ENCODE results near the gene NIPSNAP2. TPM values are rescaled to one million over a fixed set of nuclear protein-coding genes. Genes with fewer than 3 reads are reported as not detected.
A peak's percentile ranks its signal among the peaks of the same experiment; 100 is the strongest.
"Not testable (repeated sequence)": the region's sequence is repeated elsewhere in the genome, so short reads cannot be mapped to it uniquely, and the experiment has no call there.

NIPSNAP2 gene
- total RNA-seq, 4 donors from 2014 or later, result 64.2 to 113 (median 97.3) TPM

GRCh38 chr7:56033671-56034432 is 69.5 kb downstream of the NIPSNAP2 start:
- Histone ChIP-seq H3K27me3 (no peaks in the 10 kb centered on the region), H3K27ac (peak overlapping the region in 2 of 4 donors; percentile 25 to 48), H3K36me3 (peaks cover 0 to 16% of the 10 kb centered on the region in 2 donors), H3K4me1 (peaks cover 0 to 8% (median 0%) of the 10 kb centered on the region in 3 donors), H3K9me3 (no peaks in the 10 kb centered on the region), H3K4me3 (peak overlapping the region; percentile 56 to 58)
- 1 to 7% methylated on average over 6 to 18 of the region's 27 CpGs for WGBS, 2 donors (ENCODE audit: low coverage in 1 of 2)
- no peak for TF ChIP-seq POLR2AphosphoS5 (IDR thresholded peaks at IDR 0.05)
- TF ChIP-seq EP300 (IDR thresholded peaks at IDR 0.05), result no peak
- TF ChIP-seq CTCF (IDR thresholded peaks at IDR 0.05), result peak in 2 of 4 experiments; percentile 29 to 49
- ATAC-seq, result peak; percentile 75

GRCh38 chr7:56040730-56041129 is 76.3 kb downstream of the NIPSNAP2 start:
- H3K36me3 ChIP-seq, result peaks cover 0 to 8% of the 10 kb centered on the region in 2 donors
- TF ChIP-seq POLR2A (IDR thresholded peaks at IDR 0.05) (no peak), CTCF (IDR thresholded peaks at IDR 0.05) (no peak), POLR2AphosphoS5 (IDR thresholded peaks at IDR 0.05) (no peak), EP300 (IDR thresholded peaks at IDR 0.05) (no peak)
- H3K4me1 ChIP-seq, result no peaks in the 10 kb centered on the region
- no peak for ATAC-seq
- H3K9me3 ChIP-seq, result no peaks in the 10 kb centered on the region
- no peak overlapping the region for H3K4me3 ChIP-seq
- 61 to 76% methylated on average over 2 of the region's 3 CpGs for WGBS, 2 donors (ENCODE audit: low coverage in 1 of 2)
- H3K27me3 ChIP-seq, result no peaks in the 10 kb centered on the region
- no peak overlapping the region for H3K27ac ChIP-seq

- H3K36me3 ChIP-seq, H3K4me3 ChIP-seq, H3K27me3 ChIP-seq, ATAC-seq, H3K9me3 ChIP-seq: not testable (repeated sequence)
- Histone ChIP-seq H3K4me1 (peaks cover 0 to 48% (median 6%) of the 10 kb centered on the region in 3 donors), H3K27ac (peak overlapping the region in 1 of 4 donors; percentile 75)
- 89 to 100% methylated on average over 1 to 2 of the region's 2 CpGs for WGBS, 2 donors (ENCODE audit: low coverage in 1 of 2)
Observed at GRCh38 chr7:56045758-56046157, 81.4 kb downstream of the NIPSNAP2 start.

GRCh38 chr7:56046721-56047445 is 82.5 kb downstream of the NIPSNAP2 start:
- no peaks in the 10 kb centered on the region for H3K9me3 ChIP-seq
- H3K4me3 ChIP-seq, result no peak overlapping the region
- TF ChIP-seq POLR2A (IDR thresholded peaks at IDR 0.05) (no peak), POLR2AphosphoS5 (IDR thresholded peaks at IDR 0.05) (peak; percentile 79)
- peaks cover 0 to 50% (median 6%) of the 10 kb centered on the region in 3 donors for H3K4me1 ChIP-seq
- H3K36me3 ChIP-seq, result no peaks in the 10 kb centered on the region
- peak overlapping the region; percentile 29 to 75 (median 68) for H3K27ac ChIP-seq
- ATAC-seq, result no peak
- 17 to 23% methylated on average over 3 to 5 of the region's 5 CpGs for WGBS, 2 donors (ENCODE audit: low coverage in 1 of 2)
- H3K27me3 ChIP-seq, result no peaks in the 10 kb centered on the region

GRCh38 chr7:56047446-56048116 is 83.2 kb downstream of the NIPSNAP2 start:
- not testable (repeated sequence) for ATAC-seq, H3K9me3 ChIP-seq, H3K36me3 ChIP-seq, H3K27me3 ChIP-seq, H3K4me3 ChIP-seq
- peaks cover 0 to 57% (median 10%) of the 10 kb centered on the region in 3 donors for H3K4me1 ChIP-seq
- H3K27ac ChIP-seq, result peak overlapping the region; percentile 24 to 75 (median 68)
- 17 to 45% methylated on average over 1 to 3 of the region's 11 CpGs for WGBS, 2 donors (ENCODE audit: low coverage in 1 of 2)

GRCh38 chr7:56048245-56048644 is 83.9 kb downstream of the NIPSNAP2 start:
- H3K27ac ChIP-seq, result peak overlapping the region in 3 of 4 donors; percentile 66 to 75 (median 70)
- peaks cover 0 to 63% (median 17%) of the 10 kb centered on the region in 3 donors for H3K4me1 ChIP-seq
- WGBS, 2 donors (ENCODE audit: low coverage in 1 of 2), result 87 to 90% methylated on average over 1 of the region's 1 CpG
- ATAC-seq, result no peak
- H3K36me3 ChIP-seq, result peaks cover 0 to 6% of the 10 kb centered on the region in 2 donors
- no peak overlapping the region for H3K4me3 ChIP-seq
- no peaks in the 10 kb centered on the region for H3K27me3 ChIP-seq
- no peaks in the 10 kb centered on the region for H3K9me3 ChIP-seq
- no peak for TF ChIP-seq POLR2AphosphoS5 (IDR thresholded peaks at IDR 0.05)
- no peak for TF ChIP-seq CTCF (IDR thresholded peaks at IDR 0.05)
- TF ChIP-seq POLR2A (IDR thresholded peaks at IDR 0.05), result no peak
- no peak for TF ChIP-seq EP300 (IDR thresholded peaks at IDR 0.05)

- not testable (repeated sequence) for H3K27me3 ChIP-seq, H3K9me3 ChIP-seq, H3K4me3 ChIP-seq, ATAC-seq
- Histone ChIP-seq H3K4me1 (peaks cover 0 to 69% (median 18%) of the 10 kb centered on the region in 3 donors), H3K27ac (peak overlapping the region in 3 of 4 donors; percentile 45 to 75 (median 66)), H3K36me3 (peaks cover 0 to 11% of the 10 kb centered on the region in 2 donors)
- 19 to 31% methylated on average over 3 to 8 of the region's 8 CpGs for WGBS, 2 donors (ENCODE audit: low coverage in 1 of 2)
Observed at GRCh38 chr7:56048763-56049162, 84.4 kb downstream of the NIPSNAP2 start.

Data from gastroesophageal sphincter (tissue), 4 donors.